Common myeloid progenitor, CD34-positive (primary cell): ENCODE data around the gene ATXN7L1. TPM values are rescaled to one million over a fixed set of nuclear protein-coding genes. Genes with fewer than 3 reads are reported as not detected.
A peak's percentile ranks its signal among the peaks of the same experiment; 100 is the strongest.

Experiments
- CTCF ChIA-PET: fragments of 350-600 bp; sonication (Branson Sonifier 250); formaldehyde crosslinking; loops from one replicate; lab custom pipeline; 2021; ENCODE audit warnings: antibody characterized with exemption; lab: Charles Lee
- POLR2A ChIA-PET: fragments of 350-600 bp; sonication (Branson Sonifier 250); formaldehyde crosslinking; loops from one replicate; lab custom pipeline; 2021; ENCODE audit warnings: antibody characterized with exemption; lab: Charles Lee
- DNase-seq, 3 donors: peaks; one replicate each; pipeline versions ENCODE4 v3.0.0 to v3.0.0-alpha.2; 2013
- H3K27ac ChIP-seq, 2 experiments: 1 replicate in 1 of 2; 2 replicates in 1 of 2; pipeline ENCODE4 v1.7.0; 2013; ENCODE audit warnings: inconsistent platforms in 2 of 2, low read length in 2 of 2, mild to moderate bottlenecking in 2 of 2, low read depth in 1 of 2, moderate library complexity in 1 of 2; ENCODE audit not compliant: severe bottlenecking in 2 of 2, insufficient read depth in 1 of 2, poor library complexity in 1 of 2
- H3K27me3 ChIP-seq, 5 experiments: replicated peaks in 2 of 5; 1 replicate in 3 of 5; 2 replicates in 2 of 5; pipeline versions ENCODE4 v1.6.1 to v1.7.0; 2013; ENCODE audit warnings: low read length in 4 of 5, mild to moderate bottlenecking in 2 of 5, moderate library complexity in 2 of 5, inconsistent platforms in 1 of 5; ENCODE audit not compliant: insufficient read depth in 5 of 5, control insufficient read depth in 4 of 5
- H3K36me3 ChIP-seq, 4 experiments: 1 replicate in 2 of 4; 2 replicates in 2 of 4; pipeline versions ENCODE4 v1.6.1 to v1.7.0; 2013; ENCODE audit warnings: low read length in 3 of 4, control low read depth in 1 of 4, mild to moderate bottlenecking in 1 of 4; ENCODE audit not compliant: control insufficient read depth in 4 of 4, insufficient read depth in 4 of 4
- H3K4me1 ChIP-seq, 4 experiments: 1 replicate in 3 of 4; 2 replicates in 1 of 4; pipeline versions ENCODE4 v1.6.1 to v1.7.1; 2013; ENCODE audit warnings: low read length in 3 of 4, mild to moderate bottlenecking in 3 of 4, control low read depth in 1 of 4, inconsistent platforms in 1 of 4, moderate library complexity in 1 of 4; ENCODE audit not compliant: control insufficient read depth in 4 of 4, insufficient read depth in 4 of 4; ENCODE audit errors: control extremely low read depth in 1 of 4
- H3K4me3 ChIP-seq, 7 experiments: 1 replicate in 4 of 7; 2 replicates in 3 of 7; pipeline versions ENCODE4 v1.5.1 to v1.7.0; 2013; ENCODE audit warnings: mild to moderate bottlenecking in 7 of 7, low read length in 6 of 7, moderate library complexity in 6 of 7, inconsistent platforms in 2 of 7, low read depth in 2 of 7, control low read depth in 1 of 7; ENCODE audit not compliant: insufficient read depth in 4 of 7, control insufficient read depth in 1 of 7; ENCODE audit errors: extremely low read depth in 1 of 7
- H3K9me3 ChIP-seq, 5 experiments: 1 replicate in 4 of 5; 2 replicates in 1 of 5; pipeline versions ENCODE4 v1.6.1 to v1.7.1; 2013; ENCODE audit warnings: low read length in 4 of 5, mild to moderate bottlenecking in 2 of 5, inconsistent platforms in 1 of 5, low read depth in 1 of 5, moderate library complexity in 1 of 5; ENCODE audit not compliant: control insufficient read depth in 4 of 5, insufficient read depth in 2 of 5; ENCODE audit errors: control extremely low read depth in 1 of 5
- WGBS: methylation state at CpG from one replicate; pipeline ENCODE4 v1.1.5; 2013; ENCODE audit not compliant: insufficient coverage; 5-methylcytosine and 5-hydroxymethylcytosine counted together
- polyA plus RNA-seq: library from polyadenylated mRNA; unstranded; fragments of 120-200 nt; gene quantifications from one replicate; pipeline ENCODE4 v1.2.1, GENCODE V29; 2013

The ATXN7L1 gene, protein sequence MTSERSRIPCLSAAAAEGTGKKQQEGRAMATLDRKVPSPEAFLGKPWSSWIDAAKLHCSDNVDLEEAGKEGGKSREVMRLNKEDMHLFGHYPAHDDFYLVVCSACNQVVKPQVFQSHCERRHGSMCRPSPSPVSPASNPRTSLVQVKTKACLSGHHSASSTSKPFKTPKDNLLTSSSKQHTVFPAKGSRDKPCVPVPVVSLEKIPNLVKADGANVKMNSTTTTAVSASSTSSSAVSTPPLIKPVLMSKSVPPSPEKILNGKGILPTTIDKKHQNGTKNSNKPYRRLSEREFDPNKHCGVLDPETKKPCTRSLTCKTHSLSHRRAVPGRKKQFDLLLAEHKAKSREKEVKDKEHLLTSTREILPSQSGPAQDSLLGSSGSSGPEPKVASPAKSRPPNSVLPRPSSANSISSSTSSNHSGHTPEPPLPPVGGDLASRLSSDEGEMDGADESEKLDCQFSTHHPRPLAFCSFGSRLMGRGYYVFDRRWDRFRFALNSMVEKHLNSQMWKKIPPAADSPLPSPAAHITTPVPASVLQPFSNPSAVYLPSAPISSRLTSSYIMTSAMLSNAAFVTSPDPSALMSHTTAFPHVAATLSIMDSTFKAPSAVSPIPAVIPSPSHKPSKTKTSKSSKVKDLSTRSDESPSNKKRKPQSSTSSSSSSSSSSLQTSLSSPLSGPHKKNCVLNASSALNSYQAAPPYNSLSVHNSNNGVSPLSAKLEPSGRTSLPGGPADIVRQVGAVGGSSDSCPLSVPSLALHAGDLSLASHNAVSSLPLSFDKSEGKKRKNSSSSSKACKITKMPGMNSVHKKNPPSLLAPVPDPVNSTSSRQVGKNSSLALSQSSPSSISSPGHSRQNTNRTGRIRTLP
- polyA plus RNA-seq = 17.2 TPM

- Histone ChIP-seq H3K4me3 (peak within 1 kb of the TSS; percentile 68 to 94 (median 90)), H3K9me3 (no peaks in the 10 kb centered on the region), H3K36me3 (no peaks in the 10 kb centered on the region), H3K27ac (peak within 1 kb of the TSS in 1 of 2 experiments; percentile 81), H3K4me1 (peaks cover 6 to 19% (median 17%) of the 10 kb centered on the region in 4 experiments), H3K27me3 (peaks cover 0 to 31% (median 19%) of the 10 kb centered on the region in 5 experiments)
- POLR2A ChIA-PET = interaction anchor here (0.6 kb wide), 2 partner anchors 171 to 644 kb away, joined by 3 to 5 read pairs; no protein-coding TSS in a partner anchor
- CTCF ChIA-PET = interaction anchor here (0.9 to 1.7 kb wide), 5 partner anchors 9 to 219 kb away, joined by 3 to 5 read pairs (median 4); no protein-coding TSS in a partner anchor
- peak; percentile 88 to 94 (median 92) for DNase-seq
- WGBS = under 1% methylated on average over 16 of the region's 77 CpGs
These were observed at the start of gene ATXN7L1 for GRCh38 chr7:105876091-105876963. Gene ATXN7L1, minus strand, starts transcription at chr7:105876599. Its CDS starts 41 bp downstream, at chr7:105876558.

DNA sequence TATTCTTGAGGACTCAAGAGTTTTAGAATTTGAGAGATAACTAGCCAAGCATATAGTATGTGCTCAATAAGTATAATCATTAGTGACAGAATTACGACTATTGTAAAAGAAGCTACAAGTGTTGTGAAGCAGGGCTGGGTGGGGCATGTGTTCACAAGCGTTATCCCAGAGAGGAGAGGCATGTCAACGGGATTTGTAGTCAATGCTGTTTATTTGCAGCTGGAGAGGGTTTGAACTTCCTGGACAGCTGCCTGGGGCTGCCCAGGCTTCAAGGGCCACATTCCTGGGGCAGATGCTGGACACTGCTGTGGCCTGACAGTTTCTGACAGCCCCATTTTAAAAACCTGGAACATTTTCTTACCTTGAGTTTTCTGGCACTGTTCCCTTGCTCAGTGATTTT, 49.7 kb upstream of the ATXN7L1 start:
- Histone ChIP-seq H3K4me1 (no peaks in the 10 kb centered on the region), H3K4me3 (no peak overlapping the region), H3K27ac (no peak overlapping the region), H3K36me3 (no peaks in the 10 kb centered on the region), H3K9me3 (peaks cover 0 to 26% (median 9%) of the 10 kb centered on the region in 5 experiments), H3K27me3 (peaks cover 0 to 2% (median 0%) of the 10 kb centered on the region in 5 experiments)
- DNase-seq = no peak
- POLR2A ChIA-PET = no interaction called here
- 81% methylated on average over 3 of the region's 3 CpGs for WGBS
- CTCF ChIA-PET = interaction anchor here (2.2 kb wide), 1 partner anchor 25 kb away, joined by 5 read pairs; no protein-coding TSS in a partner anchor

GRCh38 chr7:105924945-105925344, 48.5 kb upstream of the ATXN7L1 start:
- H3K27ac ChIP-seq = no peak overlapping the region
- no peak for DNase-seq
- H3K4me1 ChIP-seq = no peaks in the 10 kb centered on the region
- WGBS = no CpG with 5 or more reads among the region's 1 CpG
- ChIA-PET CTCF (interaction anchor here (0.9 to 2.2 kb wide), 3 partner anchors 9 to 165 kb away, joined by 3 to 5 read pairs (median 3); no protein-coding TSS in a partner anchor), POLR2A (no interaction called here)
- H3K36me3 ChIP-seq = no peaks in the 10 kb centered on the region
- H3K9me3 ChIP-seq = peaks cover 0 to 26% (median 9%) of the 10 kb centered on the region in 5 experiments
- H3K27me3 ChIP-seq = peaks cover 0 to 2% (median 0%) of the 10 kb centered on the region in 5 experiments
- H3K4me3 ChIP-seq = no peak overlapping the region

DNA sequence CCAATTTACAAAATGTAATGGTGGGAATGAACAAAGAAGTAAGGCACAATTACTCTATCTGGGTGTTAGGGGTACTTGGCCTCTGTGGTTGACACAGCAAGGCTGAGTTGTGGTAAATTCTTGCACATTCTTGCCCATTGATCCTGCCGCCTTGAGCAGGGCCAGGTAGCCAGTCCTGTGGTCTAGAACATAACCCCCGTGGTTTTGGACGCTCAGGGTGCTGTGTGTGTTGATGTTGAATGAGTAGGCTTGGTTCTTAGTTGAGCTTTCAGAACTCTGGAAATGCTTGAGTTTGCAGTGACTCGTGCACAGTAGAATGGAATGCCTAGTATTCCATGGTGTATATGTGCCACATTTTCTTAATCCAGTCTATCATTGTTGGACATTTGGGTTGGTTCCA, 44.4 kb upstream of the ATXN7L1 start:
- H3K27ac ChIP-seq = no peak overlapping the region
- H3K4me1 ChIP-seq = no peaks in the 10 kb centered on the region
- CTCF ChIA-PET = no interaction called here
- POLR2A ChIA-PET = no interaction called here
- H3K27me3 ChIP-seq = peaks cover 0 to 3% (median 0%) of the 10 kb centered on the region in 5 experiments
- H3K4me3 ChIP-seq = no peak overlapping the region
- H3K9me3 ChIP-seq = peaks cover 0 to 27% (median 9%) of the 10 kb centered on the region in 5 experiments
- WGBS = 92% methylated on average over 2 of the region's 4 CpGs
- no peaks in the 10 kb centered on the region for H3K36me3 ChIP-seq
- no peak for DNase-seq

DNA sequence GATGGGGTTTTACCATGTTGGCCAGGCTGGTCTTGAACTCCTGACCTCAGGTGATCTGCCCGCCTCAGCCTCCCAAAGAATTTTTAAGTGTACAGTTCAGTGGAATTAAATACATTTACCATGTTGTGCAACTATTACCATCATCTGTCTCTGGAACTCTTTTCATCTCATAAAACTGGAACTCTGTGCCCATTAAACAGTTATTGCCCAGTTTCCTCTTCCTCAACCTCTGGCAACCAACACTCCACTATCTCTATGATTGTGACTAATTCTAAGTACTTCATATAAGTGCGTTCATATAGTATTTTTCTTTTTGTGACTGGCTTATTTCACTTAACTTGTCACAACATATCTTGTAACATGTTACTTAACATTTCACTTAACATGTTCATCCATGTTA, 41.3 kb upstream of the ATXN7L1 start:
- WGBS = 80% methylated on average over 1 of the region's 2 CpGs
- POLR2A ChIA-PET = no interaction called here

GRCh38 chr7:105916603-105917002, 40.2 kb upstream of the ATXN7L1 start:
- DNase-seq = no peak
- H3K9me3 ChIP-seq = peaks cover 0 to 2% (median 0%) of the 10 kb centered on the region in 5 experiments
- WGBS = 100% methylated on average over 1 of the region's 1 CpG
- ChIA-PET CTCF (no interaction called here), POLR2A (no interaction called here)
- H3K4me3 ChIP-seq = no peak overlapping the region
- no peak overlapping the region for H3K27ac ChIP-seq
- peaks cover 0 to 6% (median 0%) of the 10 kb centered on the region in 5 experiments for H3K27me3 ChIP-seq
- no peaks in the 10 kb centered on the region for H3K4me1 ChIP-seq
- H3K36me3 ChIP-seq = no peaks in the 10 kb centered on the region

More for the DNA sequence above, 41.3 kb upstream of the ATXN7L1 start:
- peaks cover 0 to 6% (median 0%) of the 10 kb centered on the region in 5 experiments for H3K27me3 ChIP-seq
- no peaks in the 10 kb centered on the region for H3K4me1 ChIP-seq
- CTCF ChIA-PET = no interaction called here
- H3K4me3 ChIP-seq = no peak overlapping the region
- no peak for DNase-seq
- H3K36me3 ChIP-seq = no peaks in the 10 kb centered on the region
- peaks cover 0 to 7% (median 0%) of the 10 kb centered on the region in 5 experiments for H3K9me3 ChIP-seq
- H3K27ac ChIP-seq = no peak overlapping the region
